ENCODE results near the gene KLHL35. TPM values are rescaled to one million over a fixed set of nuclear protein-coding genes. Genes with fewer than 3 reads are reported as not detected.

The KLHL35 gene
- polyA plus RNA-seq, 1 donor, result 6.6 TPM

DNA sequence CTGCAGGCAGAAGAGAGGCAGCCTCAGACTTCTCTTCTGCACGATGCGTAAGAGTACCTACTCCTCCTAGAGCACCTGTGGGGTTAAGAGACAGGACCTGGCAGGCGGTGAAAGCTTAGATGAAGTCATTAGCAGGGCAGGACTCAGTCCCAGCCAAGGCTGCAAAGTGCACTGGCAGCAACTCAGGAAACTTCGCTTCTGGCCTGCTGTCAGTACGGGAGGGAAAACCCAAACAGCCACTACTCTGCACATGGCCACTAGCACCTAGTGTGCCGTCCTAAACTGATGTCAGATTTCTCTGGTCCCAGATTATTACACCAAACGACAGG, 8.8 kb upstream of the KLHL35 start:
- peak; percentile 48 for DNase-seq

DNA sequence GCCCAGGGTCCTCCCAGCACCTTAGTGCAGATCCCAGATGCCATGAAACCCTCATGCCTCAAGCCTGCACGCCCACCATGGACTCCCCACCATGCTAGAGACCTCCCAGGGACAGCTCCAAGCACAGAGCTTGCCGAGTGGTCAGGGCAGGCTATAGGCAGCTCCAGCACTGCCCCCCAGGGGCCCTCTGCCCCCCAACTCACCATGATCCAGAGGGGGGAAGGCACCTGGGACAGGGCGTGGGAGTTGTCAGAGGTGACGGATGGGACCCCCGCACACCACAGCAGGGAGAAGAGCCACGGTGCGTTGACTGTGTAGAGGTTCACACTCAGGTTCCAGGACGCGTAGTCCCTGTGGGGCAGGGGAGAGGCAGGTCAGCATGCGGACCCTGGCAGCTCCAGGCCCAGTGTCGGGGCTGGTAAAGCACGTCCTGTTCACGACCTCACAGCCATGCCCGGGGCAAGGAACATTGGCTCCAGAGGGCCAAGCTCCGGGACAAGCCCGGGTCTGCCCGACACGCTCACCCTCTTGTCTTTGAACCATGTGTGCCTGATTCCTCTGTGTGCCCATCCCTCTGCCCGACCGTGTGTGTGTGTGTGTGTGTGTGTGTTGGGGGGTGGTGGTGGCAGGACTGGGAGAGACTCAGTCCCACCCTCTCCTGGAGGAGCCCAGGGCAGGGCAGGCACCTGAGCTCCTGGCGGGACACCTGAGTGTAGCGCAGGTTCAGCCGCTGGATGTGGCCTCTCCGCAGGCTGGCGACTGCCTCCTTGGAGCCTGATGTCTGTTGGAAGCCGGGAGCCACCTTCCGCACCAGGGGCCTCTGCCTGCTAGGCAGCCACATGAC, 8.2 kb upstream of the KLHL35 start:
- no peak for DNase-seq

DNA sequence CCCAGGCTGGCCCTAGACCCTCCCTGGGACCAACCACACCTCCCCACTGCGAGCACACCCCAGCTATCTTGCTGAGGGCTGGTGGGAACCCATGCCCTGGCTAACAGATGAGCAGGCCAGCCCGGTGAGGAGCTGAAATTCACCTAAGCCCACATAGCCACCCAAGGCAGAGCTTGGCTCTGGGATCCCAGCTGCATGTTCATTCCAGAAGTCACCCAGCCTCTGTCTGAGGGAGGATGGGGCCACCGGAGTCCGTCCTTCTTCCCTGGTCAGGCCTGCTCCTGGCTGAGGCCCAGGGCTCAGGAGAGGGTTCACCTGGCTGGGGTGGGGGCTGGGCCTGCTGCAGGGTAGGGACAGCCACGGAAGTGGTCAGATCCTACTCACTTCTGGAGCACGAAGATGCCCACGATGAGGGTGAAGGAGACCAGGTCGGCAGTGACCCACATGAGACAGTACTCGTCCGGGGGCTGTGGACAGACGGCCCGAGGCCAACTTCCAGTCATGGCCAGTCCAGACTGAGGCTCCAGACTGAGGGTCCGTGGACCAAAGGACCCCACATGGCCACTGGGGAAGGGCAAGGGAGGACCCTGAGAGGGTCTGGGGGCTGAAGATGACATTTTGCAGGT, 6.6 kb upstream of the KLHL35 start:
- DNase-seq, result no peak

DNA sequence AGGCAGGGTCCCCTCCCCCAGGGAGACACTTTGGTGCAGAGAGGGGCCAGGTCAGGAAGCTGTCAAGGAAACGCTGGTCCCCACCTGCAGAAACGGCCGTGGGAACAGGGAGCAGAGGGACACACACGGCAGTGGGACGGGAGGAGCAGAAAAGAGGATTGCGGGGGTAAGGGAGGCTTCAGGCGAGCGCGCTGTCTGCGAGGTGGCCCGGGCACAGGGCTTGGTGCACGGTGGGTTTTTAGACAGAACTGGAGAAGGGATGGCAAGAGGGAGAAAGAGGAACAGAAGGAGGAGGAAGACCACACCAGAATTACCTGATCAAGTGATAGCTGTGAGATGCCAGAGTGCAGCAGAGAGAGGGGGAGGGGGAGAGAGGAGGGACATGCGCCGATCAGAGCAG, 6.0 kb upstream of the KLHL35 start:
- no peak for DNase-seq

DNA sequence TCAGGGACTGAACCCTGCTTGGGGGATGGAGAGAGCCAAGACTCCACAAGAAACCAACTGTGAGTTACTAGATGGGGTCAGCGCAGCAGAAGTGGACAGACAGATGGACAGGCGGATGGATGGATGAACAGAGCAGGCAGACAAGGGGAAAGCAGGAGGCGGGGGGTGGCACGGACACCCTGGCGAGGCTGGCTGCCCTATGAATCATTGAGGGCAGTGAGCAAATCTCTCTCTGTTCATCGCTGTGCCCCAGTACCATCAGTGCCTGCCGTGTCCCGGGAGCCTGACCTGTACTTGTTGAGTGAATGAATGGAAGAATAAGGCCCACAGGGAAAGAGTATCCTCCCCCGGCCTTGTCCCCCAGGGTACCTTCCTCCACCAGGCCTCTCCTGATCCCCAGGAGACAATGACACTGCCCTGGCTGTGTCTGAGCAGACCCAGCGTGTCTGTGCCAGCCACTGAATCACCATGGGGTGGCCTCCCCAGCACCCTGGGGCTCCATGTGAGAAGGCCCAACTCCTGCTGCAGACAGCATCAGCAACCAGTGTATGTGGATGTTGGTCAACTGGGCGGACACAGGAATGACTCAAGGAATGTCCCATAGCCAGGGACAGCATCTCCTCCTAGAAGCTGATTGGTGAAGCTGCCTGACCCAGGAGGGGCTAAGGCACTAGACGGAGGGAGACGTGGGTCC, 5.1 kb upstream of the KLHL35 start:
- no peak for DNase-seq

DNA sequence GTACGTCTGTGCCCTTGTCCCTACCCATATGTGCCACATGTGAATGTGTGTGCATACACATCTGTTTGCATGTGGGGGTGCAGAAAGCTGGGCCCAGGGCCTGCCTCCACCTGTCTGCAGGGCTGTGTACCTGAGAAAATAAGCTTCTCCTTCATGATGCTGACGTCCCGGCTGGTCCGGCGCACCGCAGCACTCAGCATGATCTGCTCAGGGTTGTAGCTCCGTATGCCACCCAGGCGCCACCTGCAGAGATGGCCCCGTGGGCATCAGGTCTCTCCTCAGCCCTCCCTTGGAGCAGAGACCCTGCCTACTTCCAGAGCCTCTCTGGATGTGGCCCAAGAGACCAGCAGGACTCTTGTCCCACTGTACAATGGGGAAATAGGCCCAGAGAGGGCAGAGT, 3.8 kb upstream of the KLHL35 start:
- DNase-seq, result no peak

DNA sequence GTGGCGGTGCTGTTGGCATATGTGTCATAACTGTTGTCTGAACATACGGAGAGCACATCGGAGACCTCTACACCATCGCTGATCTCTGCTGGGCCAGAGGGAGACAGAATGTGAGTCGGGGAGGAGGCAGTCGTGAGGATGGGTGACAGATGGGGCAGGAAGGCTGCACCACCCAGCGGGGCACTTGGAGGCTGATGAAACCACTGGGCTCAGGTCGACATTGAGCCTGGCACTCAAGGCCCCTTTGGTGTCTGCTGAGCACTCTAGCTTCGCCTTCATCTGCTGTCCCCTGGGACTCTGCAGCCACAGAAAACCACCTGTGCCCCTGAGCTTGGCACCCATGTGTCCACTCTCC, 2.5 kb upstream of the KLHL35 start:
- DNase-seq, result no peak

DNA sequence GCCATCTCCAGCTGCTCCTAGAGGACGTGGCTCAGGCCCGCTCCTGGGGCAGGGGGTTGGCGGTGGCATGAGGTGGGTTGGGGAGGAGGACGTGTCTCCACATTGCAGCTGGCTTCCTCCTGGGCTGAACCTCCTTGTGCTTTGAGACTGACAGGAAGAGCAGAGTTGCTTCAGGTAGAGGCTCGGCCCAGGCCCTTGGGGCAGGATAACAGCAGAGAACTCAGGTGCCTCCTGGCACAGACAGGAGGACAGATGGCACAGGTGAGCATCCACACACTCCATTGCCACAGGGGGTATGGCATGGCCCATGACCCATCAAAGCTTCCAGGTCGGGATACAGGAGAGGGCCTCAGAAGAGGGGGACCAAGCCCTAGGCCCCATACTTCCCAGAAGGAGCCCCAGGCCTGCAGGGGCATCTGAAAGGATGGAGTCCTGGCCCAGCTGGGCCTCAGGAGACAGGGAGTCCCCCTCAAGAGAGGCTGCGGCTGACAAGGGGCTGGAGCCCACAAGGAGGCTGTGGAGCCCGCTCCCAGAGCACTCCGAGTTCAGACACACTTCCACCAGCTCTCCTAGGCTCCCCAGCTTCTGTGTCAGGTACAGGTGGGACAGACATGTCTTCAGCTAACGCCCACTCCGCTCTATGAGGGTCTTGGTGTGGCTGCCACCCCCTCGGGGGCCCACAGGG, 2.0 kb upstream of the KLHL35 start:
- DNase-seq, result no peak

DNA sequence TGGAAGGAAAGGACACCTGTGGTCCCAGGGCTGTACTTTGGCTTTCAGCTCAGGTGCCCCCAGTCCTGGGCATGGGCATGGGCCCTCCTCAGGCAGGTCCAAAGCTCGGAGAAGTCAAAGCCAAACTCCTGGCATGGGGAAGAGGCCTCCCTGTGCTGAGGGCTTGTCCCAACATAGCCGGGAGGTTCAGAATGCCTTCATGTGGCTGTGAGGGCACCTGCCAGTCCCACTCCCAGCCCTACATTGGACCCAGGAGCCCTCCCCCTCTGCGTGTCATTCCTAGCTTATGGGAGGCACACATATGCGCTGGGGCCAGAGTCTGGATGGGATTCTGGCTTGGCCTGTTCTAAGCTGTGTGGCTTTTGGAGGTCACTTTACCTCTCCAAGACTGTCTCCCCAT, 1.0 kb upstream of the KLHL35 start:
- no peak for DNase-seq

DNA sequence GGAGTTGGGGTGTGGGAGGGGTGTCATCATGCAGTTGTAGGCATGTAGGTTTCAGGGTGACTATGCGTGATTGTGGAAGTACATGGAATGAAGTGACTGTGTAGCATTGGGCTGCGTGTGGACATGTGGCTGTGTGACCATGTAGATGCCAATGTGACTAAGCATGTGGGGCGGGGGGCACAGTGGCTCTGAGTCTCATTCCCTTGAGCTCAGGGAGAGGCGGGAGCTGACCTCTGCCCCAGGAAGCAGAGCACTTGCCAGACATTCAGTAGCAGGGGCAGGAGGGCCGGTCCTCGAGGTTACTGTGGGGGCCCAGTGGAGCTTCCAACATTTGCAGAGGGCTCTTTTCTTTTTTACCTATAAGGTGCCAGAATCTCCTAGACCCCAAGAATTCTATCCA, 440 bp upstream of the KLHL35 start:
- no peak for DNase-seq

DNA sequence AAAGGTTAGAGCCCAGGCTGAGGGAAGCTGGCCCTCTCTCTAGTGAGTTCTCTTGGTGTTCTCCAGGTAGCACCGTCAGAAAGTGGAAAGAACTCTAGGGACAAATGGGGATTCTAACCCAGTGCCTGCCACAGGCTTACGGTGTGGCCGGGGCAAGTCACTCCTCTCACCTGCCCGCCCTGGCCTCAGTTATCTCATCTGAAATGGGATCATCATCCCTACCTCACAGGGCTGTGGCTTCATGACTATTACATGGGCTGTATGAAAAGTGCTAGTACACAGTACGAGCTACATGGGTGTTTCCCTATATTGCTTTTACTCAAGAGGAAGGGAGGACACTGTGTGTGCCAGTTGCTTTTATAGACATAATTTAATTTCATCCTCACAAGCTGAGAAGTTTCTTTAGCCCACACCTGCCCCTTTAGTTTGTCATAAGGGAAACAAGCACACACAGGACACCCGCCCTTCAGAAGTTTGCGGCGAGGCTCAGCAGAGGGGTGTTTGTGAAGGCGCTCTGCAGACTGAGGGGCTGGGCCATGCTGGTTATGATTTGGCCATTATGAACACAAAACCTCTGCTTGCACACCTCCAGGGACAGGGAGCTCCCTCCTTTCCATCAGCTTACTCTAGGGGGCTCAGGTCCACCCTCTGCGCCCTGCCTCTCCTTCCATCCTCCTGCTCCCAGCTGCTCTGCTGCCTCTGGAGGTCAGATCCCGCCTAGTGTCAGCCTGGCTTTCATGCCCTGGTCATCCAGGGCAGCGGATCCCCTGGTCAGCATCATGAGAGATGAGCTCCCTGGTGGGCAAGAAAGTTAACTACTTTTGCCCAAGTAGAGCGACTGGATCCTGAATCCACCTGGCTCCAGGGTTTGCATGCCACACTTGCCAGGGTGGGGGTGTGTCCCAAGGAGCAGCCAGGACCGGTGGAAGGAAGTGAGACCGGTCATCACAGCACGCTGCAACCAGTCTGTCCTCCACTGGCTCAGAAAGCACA, 1.2 kb downstream of the KLHL35 start:
- no peak for DNase-seq

DNA sequence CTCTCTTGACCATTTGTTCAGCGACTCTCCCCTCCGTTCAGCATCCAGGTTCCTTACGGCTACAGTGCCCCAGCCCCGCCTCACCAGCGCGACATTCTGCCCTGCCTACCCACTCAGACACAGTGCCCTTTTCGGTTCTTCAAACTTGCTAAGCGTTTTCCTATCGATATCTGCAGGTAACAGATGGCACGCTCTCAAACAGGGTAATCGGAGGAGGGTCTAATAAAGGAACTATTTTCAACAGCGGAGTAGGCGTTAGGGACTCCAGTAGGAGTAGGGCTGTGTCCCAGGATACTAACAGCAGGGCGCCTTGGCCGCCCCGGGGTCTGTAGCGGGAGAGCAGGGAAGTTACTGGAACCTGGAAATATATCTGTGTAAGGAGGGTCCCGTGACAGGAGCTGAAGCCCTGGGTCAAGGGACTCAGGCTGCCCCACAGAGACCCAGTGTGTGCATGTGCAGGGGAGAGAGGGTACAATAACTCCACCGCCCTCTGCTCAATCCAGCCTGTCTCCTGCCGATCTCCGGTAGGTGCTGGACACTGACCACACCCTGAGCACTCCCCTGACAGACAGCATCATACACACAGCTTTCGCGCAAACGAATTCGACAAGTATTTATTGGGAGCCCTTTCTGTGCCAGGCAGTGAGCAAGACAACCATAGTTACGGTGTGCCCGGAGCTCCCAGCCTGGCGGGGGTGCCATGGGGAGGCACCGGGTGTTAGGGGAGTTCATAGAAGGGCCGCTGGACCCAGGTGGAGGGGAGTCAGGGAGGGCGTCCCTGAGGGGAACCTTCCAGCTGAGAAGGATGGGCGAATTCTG, 2.1 kb downstream of the KLHL35 start:
- no peak for DNase-seq

DNA sequence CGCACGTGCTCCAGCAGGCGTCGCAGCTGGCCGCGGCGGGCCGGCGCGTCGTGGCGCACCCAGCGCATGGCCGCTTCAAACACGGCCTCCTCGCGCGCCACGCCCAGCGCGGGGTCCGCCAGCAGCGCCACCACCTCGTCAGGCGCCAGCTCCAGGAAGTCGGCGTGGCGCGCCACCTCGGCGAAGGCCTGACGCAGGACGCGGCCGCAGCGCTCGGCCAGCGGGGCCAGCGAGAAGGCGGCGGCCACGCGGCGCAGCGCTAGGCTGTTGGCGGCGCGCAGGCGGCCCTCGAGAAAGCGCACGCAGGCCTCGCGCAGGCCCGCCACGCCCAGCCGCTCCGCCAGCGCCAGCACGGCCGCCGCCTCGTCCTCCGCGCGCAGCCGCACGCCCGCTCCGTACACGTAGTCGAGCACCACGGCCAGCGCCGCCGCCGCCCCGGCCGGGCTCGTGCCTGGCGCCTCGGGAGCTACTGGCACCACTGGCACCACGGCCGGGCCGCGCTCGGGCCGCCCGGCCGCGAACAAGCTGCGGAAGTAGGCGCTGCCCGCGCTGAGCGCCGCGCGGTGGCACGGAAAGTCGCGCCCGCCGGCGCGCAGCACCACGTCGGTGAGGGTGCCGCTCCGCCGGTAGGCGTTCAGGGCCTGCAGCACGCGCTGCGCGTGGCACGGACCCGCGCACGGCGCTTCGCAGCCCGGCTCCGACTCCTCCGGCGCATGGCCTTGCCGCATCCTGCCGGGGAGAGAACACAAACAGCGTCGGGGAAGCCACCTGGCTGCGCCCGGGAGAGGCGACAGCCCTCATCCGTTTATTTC, 2.9 kb downstream of the KLHL35 start:
- DNase-seq, result peak; percentile 71

DNA sequence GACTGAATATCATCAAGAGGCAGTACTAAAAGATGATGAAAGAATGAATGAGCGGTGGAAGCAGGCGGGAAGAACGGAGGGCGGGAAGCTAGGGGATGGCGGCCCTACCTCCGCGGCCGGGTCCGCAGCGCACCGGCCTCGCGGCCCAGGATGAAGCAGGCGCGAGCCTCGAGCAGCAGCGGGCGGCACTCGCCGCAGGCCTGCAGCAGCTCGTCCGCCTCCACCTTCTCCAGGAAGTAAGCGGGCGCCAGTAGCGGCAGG, 3.4 kb downstream of the KLHL35 start:
- no peak for DNase-seq

DNA sequence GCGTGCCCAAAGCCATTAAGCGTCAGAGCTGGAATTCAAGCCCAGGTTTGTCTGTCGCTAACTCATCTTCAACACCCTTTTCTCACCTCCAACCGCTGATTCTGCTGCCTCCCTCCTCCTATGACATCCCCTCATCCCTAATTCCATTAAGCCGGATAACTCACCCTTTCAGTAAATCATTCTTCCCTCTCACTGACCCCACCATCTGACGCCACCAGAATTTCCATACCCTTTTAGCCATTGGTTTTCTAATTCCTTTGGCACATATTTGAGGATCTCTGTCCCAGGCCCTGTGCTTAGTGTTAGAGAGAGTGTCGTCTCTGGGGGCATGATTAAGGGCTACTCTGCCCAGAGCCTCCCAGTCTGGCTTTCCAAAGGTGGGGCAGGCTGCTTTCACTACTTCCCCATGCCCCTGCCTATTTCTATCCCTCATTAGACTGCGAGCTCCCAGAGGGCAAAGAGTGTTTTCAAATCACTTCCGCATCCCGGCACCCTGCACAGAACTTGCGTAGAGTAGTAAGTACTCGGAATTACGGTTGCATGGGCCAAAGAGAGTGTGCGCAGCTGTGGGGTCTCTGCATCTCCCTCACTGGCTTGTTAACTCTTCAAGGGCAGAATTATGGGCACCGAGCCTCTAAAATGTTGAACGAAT, 3.9 kb downstream of the KLHL35 start:
- DNase-seq, result no peak

DNA sequence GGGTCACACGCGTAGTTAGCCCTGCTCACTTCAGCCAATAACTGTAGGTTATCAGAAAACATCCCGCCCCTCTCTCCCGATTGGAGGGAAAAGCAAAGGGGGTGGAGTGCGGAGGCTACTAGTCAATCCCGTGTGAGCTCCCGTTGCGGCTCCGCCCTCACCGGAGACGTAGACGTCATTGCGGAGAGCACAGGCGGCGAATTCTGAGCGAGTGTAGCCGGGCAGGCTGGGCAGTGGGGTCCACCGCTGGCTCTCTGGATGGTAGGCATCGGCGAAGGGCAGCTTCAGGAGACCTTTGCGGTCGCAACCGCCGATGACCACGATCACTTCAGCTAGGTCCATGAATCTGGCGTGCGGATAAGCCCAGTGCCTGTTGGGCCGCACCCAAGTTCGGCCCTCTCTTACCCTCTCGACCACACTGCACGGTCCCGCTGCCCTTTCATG, 4.7 kb downstream of the KLHL35 start:
- peak; percentile 91 for DNase-seq

DNA sequence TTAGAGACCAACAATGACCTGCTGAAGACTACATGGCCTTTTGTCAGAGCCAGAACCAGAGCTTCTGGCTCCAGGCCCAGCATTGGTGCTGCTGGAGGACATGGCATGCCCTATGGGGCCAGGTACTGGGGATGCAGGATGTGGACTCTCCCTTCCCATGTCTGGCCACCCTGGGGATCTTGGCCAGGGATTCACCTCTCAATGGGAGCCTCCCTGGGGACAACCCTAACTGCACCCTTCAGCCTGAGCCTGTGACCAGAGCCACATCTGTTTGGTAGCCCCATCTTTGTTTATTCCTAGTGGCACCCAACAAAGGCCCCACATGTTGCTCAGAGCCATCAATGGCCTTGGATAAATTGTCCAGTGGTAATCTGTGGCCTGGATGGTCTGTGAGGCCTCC, 5.8 kb downstream of the KLHL35 start:
- DNase-seq, result no peak

DNA sequence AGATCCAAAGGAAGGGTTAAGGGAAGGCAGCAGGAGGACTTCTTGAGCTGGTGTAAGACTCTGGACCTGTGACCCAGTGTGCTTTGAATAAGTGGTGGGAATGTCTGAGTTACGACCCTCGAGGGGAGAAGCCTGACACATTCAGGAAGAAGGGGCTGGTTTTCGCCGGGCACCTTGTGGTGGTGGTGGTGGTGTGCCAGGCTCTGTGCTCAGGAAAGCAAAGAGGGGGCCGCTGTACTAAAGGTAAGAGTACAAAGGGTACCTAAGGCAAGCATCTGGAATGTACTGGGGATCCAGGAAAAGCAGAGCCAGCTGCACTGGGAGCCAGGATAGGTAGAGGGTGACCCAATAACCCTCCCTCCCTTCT, 6.3 kb downstream of the KLHL35 start:
- DNase-seq, result no peak

DNA sequence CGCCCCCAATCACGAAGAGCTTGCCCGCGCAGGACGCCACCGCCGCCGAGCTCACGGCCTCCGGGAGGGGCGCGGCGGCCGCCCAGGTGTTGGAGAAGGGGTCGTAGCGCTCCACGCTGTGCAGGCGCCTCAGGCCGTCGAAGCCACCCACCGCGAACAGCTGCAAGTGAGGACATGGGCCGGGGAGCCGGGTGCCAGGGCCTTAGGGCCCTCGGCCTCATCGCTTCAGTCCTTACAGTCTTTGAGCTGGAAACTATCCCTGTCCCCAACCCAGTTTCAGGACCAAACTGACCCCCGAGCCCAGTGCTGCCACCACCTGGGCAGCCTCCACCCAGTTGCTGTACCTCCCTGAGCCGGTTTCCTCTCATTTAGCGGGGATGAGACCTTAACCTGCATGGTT, 7.6 kb downstream of the KLHL35 start:
- no peak for DNase-seq

DNA sequence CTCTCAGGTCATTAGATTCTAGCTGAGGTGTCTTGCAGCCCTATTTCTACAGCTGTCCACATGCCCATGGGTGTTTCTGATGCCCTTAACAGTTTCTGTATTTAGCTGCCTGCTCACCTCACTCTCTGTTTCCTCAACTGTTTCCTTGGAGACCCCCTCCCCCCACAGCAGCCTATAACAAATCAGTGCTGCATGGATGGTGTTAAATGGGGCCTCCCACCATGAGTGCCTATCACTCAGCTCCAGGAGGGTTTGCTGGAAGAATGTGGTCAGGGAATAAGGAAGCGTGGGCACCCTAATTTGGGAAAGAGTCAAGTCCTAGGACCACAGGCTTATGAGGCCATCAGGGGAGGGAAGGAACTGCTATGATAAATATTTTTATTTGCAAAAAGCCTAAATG, 8.6 kb downstream of the KLHL35 start:
- DNase-seq, result no peak
